Stimulated activated naive CD8-positive, alpha-beta T cell treated with anti-CD3 and anti-CD28 coated beads, Interleukin-15, amount 100 ng/mL, for 72 hours (primary cell): Measurements from ENCODE around the gene AZU1.
"Not testable (repeated sequence)": the region's sequence is repeated elsewhere in the genome, so short reads cannot be mapped to it uniquely, and the experiment has no call there.

Experiments used
- ATAC-seq: fragments of 150-1000 bp; cut with Tn5 transposase; 2 replicates; pipeline ENCODE4 v1.10.0; 2021; ENCODE audit warnings: mild to moderate bottlenecking, moderate library complexity
- DNase-seq, 2 donors: peaks; one replicate each; pipeline ENCODE4 v3.0.0; 2021 to 2022
- H3K27ac Mint-ChIP-seq, 2 donors: one replicate each; pipeline ENCODE4 v1.8.0; 2022; ENCODE audit warnings: mild to moderate bottlenecking in 2 of 2, mixed read lengths in 2 of 2, moderate library complexity in 2 of 2
- H3K27me3 Mint-ChIP-seq: one replicate; pipeline ENCODE4 v1.8.0; 2022; ENCODE audit warnings: mixed read lengths
- H3K4me1 Mint-ChIP-seq: one replicate; pipeline ENCODE4 v1.8.0; 2022; ENCODE audit warnings: mild to moderate bottlenecking, mixed read lengths
- H3K4me3 Mint-ChIP-seq, 2 donors: one replicate each; pipeline ENCODE4 v1.8.0; 2022; ENCODE audit warnings: mild to moderate bottlenecking in 2 of 2, mixed read lengths in 2 of 2, moderate library complexity in 1 of 2
- H3K9me3 Mint-ChIP-seq, 2 donors: one replicate each; pipeline ENCODE4 v1.8.0; 2022; ENCODE audit warnings: mixed read lengths in 2 of 2

Gene AZU1

GRCh38 chr19:813219-814151, 14.2 kb upstream of the AZU1 start:
- ATAC-seq, result peak; percentile 50
- H3K9me3 Mint-ChIP-seq, result peaks cover 9 to 22% of the 10 kb centered on the region in 2 donors
- no peaks in the 10 kb centered on the region for H3K27me3 Mint-ChIP-seq
- H3K4me3 Mint-ChIP-seq, result no peak overlapping the region
- H3K4me1 Mint-ChIP-seq, result peaks cover 6% of the 10 kb centered on the region
- no peak for DNase-seq
- H3K27ac Mint-ChIP-seq, result peak overlapping the region in 1 of 2 donors; percentile 93

DNA sequence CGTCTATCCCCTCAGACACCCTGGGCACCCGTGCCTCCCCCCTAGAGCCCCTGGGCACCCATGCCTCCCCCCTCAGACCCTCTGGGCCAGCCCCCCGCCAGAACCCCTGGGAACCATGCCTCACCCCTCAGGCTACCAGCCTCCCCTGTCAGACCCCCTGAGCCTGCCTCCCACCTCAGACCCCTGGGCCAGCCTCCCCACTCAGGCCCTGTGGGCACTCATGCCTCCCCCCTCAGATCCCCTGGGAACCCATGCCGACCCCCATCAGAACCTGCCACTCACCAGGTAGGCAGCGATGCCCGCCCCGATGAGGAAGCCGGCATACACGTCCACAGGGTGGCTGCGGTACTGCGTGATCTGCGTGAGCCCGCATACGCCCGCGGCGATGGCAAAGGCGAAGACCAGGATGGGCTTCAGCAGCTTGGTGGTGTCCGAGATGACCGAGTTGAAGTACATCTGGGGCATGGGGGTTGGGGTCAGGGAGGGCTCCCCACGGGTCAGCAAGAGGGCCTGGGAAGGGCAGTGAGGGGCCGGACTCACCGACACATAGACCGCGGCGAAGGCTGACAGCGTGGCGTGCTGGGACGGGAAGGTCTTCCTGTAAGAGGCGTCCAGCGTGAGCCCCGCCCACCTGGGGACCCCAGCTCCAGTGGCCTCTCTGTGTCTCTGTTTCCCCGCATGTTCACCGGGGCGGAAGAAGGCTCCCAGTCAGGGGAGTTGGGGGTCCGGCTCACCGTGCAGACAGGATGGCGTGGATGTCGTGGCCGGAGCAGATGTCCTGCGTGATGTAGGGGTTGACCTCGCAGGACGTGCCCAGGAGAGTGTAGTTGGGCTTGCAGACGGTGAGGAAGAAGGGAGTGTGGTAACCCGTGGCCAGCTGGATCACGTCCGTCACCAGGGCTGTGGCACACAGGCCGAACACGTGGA, 13.2 kb upstream of the AZU1 start:
- peak; percentile 31 for ATAC-seq

GRCh38 chr19:815079-815774, 12.4 kb upstream of the AZU1 start:
- Mint-ChIP-seq H3K27ac (peak overlapping the region in 1 of 2 donors; percentile 96), H3K27me3 (no peaks in the 10 kb centered on the region), H3K9me3 (peaks cover 9 to 22% of the 10 kb centered on the region in 2 donors), H3K4me3 (peak overlapping the region in 1 of 2 donors; percentile 59), H3K4me1 (peaks cover 6% of the 10 kb centered on the region)
- ATAC-seq (peak; percentile 13), DNase-seq (no peak)

More for the DNA sequence above, 13.2 kb upstream of the AZU1 start:
- no peak for DNase-seq
- H3K4me3 Mint-ChIP-seq, result peak overlapping the region in 1 of 2 donors; percentile 59
- peaks cover 9 to 22% of the 10 kb centered on the region in 2 donors for H3K9me3 Mint-ChIP-seq
- H3K4me1 Mint-ChIP-seq, result peaks cover 6% of the 10 kb centered on the region
- H3K27ac Mint-ChIP-seq, result peak overlapping the region in 1 of 2 donors; percentile 96
- H3K27me3 Mint-ChIP-seq, result no peaks in the 10 kb centered on the region

DNA sequence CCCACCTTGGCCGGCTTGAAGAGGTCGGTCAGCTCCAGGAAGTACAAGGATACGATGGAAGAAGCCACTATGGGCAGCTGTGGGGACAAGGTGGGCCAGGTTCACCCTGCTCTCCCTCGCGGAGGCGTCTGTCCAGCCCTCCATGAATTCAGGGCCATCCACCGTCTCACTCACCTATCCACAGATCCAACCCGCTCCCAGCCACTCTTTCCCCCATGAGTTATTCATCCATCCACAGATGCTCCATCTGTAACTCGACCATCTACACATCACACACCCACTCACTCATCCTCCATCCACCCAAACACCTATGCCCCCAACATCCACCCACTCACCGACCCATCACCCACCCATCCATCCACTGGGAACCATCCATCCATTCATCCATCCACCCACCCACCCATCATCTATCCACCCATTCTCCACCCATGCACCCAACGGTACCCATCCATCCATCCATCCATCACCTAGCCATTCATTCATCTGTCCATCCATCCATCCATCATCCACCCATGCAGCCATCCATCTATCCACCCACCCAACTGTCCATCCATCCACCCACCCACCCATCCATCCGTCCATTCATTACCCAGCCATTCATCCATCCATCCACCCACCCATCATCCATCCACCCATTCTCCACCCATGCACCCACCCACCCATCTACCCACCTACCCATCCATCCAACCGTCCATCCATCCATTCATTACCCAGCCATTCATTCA, 11.7 kb upstream of the AZU1 start:
- peaks cover under 1% of the 10 kb centered on the region for H3K27me3 Mint-ChIP-seq
- peaks cover 9 to 22% of the 10 kb centered on the region in 2 donors for H3K9me3 Mint-ChIP-seq
- DNase-seq (no peak), ATAC-seq (no peak)
- H3K4me3 Mint-ChIP-seq, result no peak overlapping the region
- H3K27ac Mint-ChIP-seq, result peak overlapping the region in 1 of 2 donors; percentile 48
- H3K4me1 Mint-ChIP-seq, result peaks cover 6% of the 10 kb centered on the region

DNA sequence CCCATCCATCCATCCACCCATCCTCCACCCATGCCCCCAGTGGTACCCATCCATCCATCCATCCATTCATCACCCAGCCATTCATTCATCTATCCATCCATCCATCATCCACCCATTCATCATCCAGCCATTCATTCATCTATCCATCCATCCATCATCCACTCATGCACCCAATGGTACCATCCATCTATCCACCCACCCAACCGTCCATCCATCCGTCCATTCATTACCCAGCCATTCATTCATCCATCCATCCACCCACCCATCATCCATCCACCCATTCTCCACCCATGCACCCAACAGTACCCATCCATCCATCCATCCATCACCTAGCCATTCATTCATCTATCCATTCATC, 11.2 kb upstream of the AZU1 start:
- ATAC-seq (no peak), DNase-seq (no peak)
- H3K27ac Mint-ChIP-seq, result no peak overlapping the region
- H3K4me3 Mint-ChIP-seq, result no peak overlapping the region
- peaks cover 9 to 22% of the 10 kb centered on the region in 2 donors for H3K9me3 Mint-ChIP-seq
- peaks cover 6% of the 10 kb centered on the region for H3K4me1 Mint-ChIP-seq
- H3K27me3 Mint-ChIP-seq, result peaks cover 5% of the 10 kb centered on the region

DNA sequence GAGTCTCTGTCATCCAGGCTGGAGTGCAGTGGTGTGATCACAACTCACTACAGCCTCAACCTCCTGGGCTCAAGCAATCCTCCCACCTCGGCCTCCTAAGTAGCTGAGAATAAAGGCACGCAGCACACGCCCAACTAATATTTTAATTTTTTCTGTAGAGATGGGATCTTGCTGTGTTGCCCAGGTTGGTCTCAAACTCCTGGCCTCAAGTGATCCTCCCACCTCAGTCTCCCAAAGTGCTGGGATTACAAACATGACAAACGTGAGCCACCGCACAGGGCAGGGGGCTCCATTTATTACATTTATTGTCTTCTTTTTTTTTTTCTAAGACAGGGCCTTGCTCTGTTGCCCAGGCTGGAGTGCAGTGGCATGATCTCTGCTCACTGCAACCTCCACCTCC, 7.4 kb upstream of the AZU1 start:
- ATAC-seq, H3K4me1 Mint-ChIP-seq, DNase-seq, H3K27ac Mint-ChIP-seq, H3K4me3 Mint-ChIP-seq: not testable (repeated sequence)
- H3K9me3 Mint-ChIP-seq, result peaks cover 9 to 15% of the 10 kb centered on the region in 2 donors
- H3K27me3 Mint-ChIP-seq, result peaks cover 34% of the 10 kb centered on the region

DNA sequence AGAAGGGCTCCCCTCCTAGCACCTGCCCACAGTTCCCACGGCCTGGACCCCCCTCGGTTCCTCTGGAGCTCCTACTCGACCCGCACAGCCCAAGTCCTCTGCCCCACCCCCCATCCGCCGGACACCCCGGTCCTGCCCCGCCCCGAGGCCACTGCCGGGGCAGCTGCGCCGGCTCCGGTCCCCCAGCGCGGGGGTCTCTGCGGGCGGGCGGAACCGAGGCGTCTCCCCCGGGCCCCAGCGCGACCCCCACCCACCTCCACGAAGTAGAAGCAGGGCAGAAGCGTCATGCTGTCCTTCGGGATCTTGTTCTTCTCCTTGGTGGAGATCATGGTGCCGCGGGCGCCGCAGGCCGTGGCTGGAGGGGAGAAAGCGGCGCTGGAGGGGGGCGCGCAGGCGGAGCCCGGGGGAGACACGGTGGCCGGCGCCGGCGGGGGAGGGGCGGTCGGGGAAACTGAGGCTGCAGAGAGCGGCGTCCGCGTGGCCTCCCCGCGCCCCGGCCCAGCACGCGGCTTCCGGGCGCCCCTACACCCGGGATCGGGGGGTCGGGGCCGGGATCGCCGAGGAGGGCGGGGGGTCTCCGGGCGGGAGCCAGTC, 6.3 kb upstream of the AZU1 start:
- Mint-ChIP-seq H3K27me3 (peaks cover 43% of the 10 kb centered on the region), H3K4me1 (no peaks in the 10 kb centered on the region), H3K27ac (no peak overlapping the region), H3K9me3 (peaks cover 7 to 8% of the 10 kb centered on the region in 2 donors), H3K4me3 (peak overlapping the region; percentile 53 to 67)
- ATAC-seq, result peak; percentile 33
- DNase-seq, result no peak

DNA sequence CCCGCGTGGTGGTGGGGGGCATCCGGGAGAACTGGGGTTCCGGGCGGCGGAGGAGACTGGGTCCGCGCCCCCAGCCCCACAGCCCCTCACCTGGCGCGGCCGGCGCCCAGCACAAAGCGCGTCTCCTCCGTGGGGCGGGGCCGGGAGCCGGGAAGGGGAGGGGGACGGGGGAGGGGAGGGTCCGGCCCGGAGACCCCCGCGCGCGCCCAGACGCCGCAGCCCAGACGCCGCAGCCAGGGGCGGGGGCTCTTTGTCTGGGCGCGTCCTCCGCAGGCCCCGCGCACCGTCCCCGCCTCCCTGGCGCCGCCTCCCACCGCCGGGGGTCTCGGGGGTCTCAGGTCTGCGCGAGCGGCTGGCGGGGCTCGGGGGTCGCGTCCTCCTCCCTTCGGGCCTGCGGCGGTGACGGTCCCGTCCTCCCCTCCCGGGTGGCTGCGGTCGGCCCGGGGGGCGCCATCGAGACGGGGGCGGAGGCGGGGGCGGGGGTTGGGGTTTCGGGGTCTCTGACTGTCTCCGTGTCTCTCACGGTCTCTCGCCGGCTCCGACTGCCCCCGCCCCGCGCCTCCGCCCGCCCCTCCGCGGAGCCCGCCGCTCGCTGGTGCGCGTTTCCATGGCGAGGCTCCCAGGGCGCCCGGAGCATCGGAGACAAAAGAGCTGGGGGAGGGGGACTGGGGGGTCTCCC, 5.7 kb upstream of the AZU1 start, which contains the start of gene PLPPR3:
Gene PLPPR3 (minus strand): TSS at position 131 of the 679 bp plus-strand sequence. CDS start 396 bp downstream, outside the sequence.
- ATAC-seq, result peak; percentile 28
- peaks cover under 1 to 1% of the 10 kb centered on the region in 2 donors for H3K9me3 Mint-ChIP-seq
- no peaks in the 10 kb centered on the region for H3K4me1 Mint-ChIP-seq
- no peak within 1 kb of the TSS for H3K27ac Mint-ChIP-seq
- no peak for DNase-seq
- peak within 1 kb of the TSS; percentile 53 to 67 for H3K4me3 Mint-ChIP-seq
- H3K27me3 Mint-ChIP-seq, result peaks cover 43% of the 10 kb centered on the region

DNA sequence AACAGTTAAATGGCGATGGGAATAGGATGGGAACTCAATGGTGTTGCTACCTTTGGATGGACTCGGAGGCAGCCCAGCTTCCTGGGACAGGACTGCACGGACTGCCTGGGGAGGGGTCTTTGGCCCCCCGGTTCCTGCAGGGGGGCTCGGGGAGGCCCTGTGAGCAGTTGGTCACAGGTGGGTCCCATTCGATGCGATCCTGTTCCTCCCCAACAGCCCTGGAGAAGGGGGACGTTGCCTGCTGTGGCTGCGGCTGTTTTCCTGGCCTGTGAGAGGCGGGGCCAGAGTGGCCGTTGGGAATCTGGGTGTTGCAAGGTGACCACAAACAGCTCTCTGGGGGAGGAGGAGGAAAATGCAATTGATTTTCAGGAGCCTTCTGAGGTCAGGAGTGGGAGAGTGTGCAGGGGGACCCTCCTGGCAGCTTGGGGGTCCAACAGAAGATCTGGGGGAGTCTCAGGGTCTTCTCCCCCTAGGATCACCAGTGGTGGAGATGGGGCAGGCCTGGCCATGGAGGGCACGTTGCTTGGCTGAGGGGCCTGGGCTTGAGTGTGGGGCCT, 4.0 kb upstream of the AZU1 start:
- no peaks in the 10 kb centered on the region for H3K4me1 Mint-ChIP-seq
- H3K4me3 Mint-ChIP-seq, result no peak overlapping the region
- no peak for ATAC-seq
- DNase-seq, result no peak
- H3K27ac Mint-ChIP-seq, result no peak overlapping the region
- H3K27me3 Mint-ChIP-seq, result peaks cover 50% of the 10 kb centered on the region
- no peaks in the 10 kb centered on the region for H3K9me3 Mint-ChIP-seq

DNA sequence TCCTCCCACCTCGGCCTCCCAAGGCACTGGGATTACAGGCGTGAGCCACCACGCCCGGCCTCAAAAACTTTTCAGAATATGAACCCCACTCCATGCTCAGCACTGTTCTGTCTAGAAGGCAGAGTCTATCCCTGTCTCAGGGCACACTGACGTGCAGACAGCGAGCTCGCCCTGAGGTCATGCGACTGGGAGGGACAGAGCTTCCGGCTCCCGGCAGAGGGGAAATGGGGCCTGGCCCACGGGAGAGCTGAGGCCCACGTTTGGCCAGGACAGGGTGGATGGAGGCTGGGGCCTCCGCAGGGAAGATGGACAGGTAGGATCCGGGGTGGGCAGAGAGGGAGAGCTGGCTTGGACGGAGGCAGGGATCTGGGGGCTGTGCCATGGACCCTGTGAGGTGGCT, 2.8 kb upstream of the AZU1 start:
- DNase-seq (no peak), ATAC-seq (no peak)
- Mint-ChIP-seq H3K27ac (no peak overlapping the region), H3K4me3 (no peak overlapping the region), H3K9me3 (no peaks in the 10 kb centered on the region), H3K4me1 (no peaks in the 10 kb centered on the region), H3K27me3 (peaks cover 50% of the 10 kb centered on the region)

DNA sequence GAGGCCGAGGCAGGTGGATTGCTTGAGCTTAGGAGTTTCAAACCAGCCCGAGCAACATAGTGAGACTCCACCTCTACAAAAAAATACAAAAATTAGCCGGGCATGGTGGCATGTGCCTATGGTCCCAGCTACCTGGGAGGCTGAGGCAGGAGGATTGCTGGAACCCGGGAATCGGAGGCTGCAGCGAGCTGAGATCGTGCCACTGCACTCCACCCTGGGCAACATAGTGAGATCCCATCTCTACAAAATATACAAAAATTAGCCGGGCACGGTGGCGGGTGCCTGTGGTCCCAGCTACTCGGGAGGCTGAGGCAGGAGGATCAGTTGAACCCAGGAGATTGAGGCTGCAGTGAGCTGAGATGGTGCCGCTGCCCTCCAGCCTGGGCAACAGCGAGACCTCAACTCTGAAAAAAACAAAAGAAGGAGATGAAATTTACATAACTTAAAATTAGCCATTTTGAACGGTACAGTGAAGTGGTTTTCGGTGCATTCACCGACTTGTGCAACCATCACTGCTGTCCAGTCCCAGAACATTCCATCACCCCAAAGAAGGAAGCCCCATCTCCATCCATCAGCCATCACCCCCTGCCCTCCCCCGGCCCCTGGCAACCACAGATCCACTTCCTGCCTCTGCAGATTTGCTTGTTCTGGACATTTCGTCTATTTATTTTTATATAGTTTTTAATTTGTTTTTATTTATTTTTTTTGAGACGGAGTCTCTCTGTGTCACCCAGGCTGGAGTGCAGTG, 1.6 kb upstream of the AZU1 start:
- Mint-ChIP-seq H3K27ac (no peak overlapping the region), H3K27me3 (peaks cover 56% of the 10 kb centered on the region), H3K9me3 (no peaks in the 10 kb centered on the region), H3K4me1 (no peaks in the 10 kb centered on the region), H3K4me3 (no peak overlapping the region)
- DNase-seq (no peak), ATAC-seq (no peak)

- Mint-ChIP-seq H3K4me1 (no peaks in the 10 kb centered on the region), H3K27me3 (peaks cover 54% of the 10 kb centered on the region), H3K4me3 (no peak overlapping the region), H3K27ac (no peak overlapping the region), H3K9me3 (no peaks in the 10 kb centered on the region)
- no peak for DNase-seq
- ATAC-seq, result no peak
Observed at GRCh38 chr19:827314-827709, 325 bp upstream of the AZU1 start.

DNA sequence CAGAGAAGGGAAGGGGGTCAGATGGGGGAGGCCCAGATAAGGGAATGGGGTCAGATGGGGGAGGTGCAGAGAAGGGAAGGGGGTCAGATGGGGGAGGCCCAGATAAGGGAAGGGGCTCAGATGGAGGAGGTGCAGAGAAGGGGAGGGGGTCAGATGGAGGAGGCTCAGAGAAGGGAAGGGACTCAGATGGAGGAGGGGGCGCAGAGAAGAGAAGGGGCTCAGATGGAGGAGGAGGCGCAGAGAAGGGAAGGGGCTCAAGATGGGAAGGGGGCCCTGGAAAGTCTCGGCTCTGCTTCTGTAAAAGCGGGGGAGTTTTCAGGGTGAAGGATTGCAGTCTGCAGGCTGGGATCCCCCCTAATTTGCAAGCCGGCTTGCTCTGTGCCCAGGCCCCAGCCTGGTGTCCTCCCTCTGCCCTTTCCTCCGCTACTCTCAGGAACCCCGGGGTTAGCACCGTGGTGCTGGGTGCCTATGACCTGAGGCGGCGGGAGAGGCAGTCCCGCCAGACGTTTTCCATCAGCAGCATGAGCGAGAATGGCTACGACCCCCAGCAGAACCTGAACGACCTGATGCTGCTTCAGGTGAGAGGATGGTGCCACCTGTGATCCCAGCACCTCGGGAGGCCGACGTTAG, 1.6 kb downstream of the AZU1 start:
- H3K9me3 Mint-ChIP-seq, result no peaks in the 10 kb centered on the region
- H3K27ac Mint-ChIP-seq, result no peak overlapping the region

More for the DNA sequence above, 1.6 kb downstream of the AZU1 start:
- Mint-ChIP-seq H3K4me3 (no peak overlapping the region), H3K4me1 (no peaks in the 10 kb centered on the region), H3K27me3 (peaks cover 39% of the 10 kb centered on the region)
- DNase-seq, result no peak
- ATAC-seq, result no peak
